Thoracic aorta (tissue), 2 donors: ENCODE results near the gene IL17C. TPM values are rescaled to one million over a fixed set of nuclear protein-coding genes. Genes with fewer than 3 reads are reported as not detected.

Experiments
- ATAC-seq: fragments of 150-250 bp; one replicate; pipeline ENCODE4 v1.8.0; 2017; ENCODE audit warnings: low read depth; ENCODE audit not compliant: insufficient number of reproducible peaks, low FRiP score
- DNase-seq: peaks from one replicate; pipeline ENCODE4 v3.0.0-alpha.2; 2020; ENCODE audit warnings: low spot score
- H3K27ac ChIP-seq, 2 donors: fragments of 200-600 bp; sonication (generic); 1 replicate in 1 of 2; 2 replicates in 1 of 2; pipeline ENCODE4 v1.5.1; 2016; ENCODE audit warnings: mild to moderate bottlenecking in 2 of 2, moderate library complexity in 2 of 2
- H3K27me3 ChIP-seq: fragments of 200-600 bp; sonication (generic); replicated peaks from 2 replicates; pipeline ENCODE4 v1.6.0; 2016; ENCODE audit warnings: mild to moderate bottlenecking; ENCODE audit not compliant: insufficient read depth
- H3K36me3 ChIP-seq: fragments of 200-600 bp; sonication (generic); one replicate; pipeline ENCODE4 v1.5.1; 2016
- H3K4me1 ChIP-seq, 2 donors: fragments of 200-600 bp; sonication (generic); 1 replicate in 1 of 2; 2 replicates in 1 of 2; pipeline versions ENCODE4 v1.5.1 to v1.6.0; 2016; ENCODE audit warnings: low read depth in 2 of 2, mild to moderate bottlenecking in 1 of 2; ENCODE audit not compliant: control insufficient read depth in 1 of 2
- H3K4me3 ChIP-seq: fragments of 200-600 bp; sonication (generic); 2 replicates; pipeline ENCODE4 v1.5.1; 2016; ENCODE audit warnings: mild to moderate bottlenecking
- H3K9me3 ChIP-seq: fragments of 200-600 bp; sonication (generic); 2 replicates; pipeline ENCODE4 v1.5.1; 2016
- total RNA-seq, 2 donors: library from RNA; depleted of rRNA; stranded (reverse); fragments of >200 nt; gene quantifications; one replicate each; pipeline versions ENCODE4 v1.1.0 to v1.2.3, GENCODE V29; 2016
- TF ChIP-seq, protein P1 (sequence below): fragments of 200-600 bp; sonication (generic); IDR thresholded peaks from one replicate; pipeline ENCODE4 v1.5.1; 2019; ENCODE audit warnings: antibody characterized with exemption

The IL17C gene
- total RNA-seq, 2 donors from 2014 or later = 0.92 TPM; not detected in 1

GRCh38 chr16:88629835-88630234, 8.5 kb upstream of the IL17C start:
- H3K36me3 ChIP-seq = peaks cover 67% of the 10 kb centered on the region
- no peaks in the 10 kb centered on the region for H3K9me3 ChIP-seq
- peaks cover 0 to 9% of the 10 kb centered on the region in 2 donors for H3K4me1 ChIP-seq
- DNase-seq (no peak), ATAC-seq (no peak)
- no peak overlapping the region for H3K27ac ChIP-seq
- H3K27me3 ChIP-seq = no peaks in the 10 kb centered on the region
- TF ChIP-seq, protein P1, sequence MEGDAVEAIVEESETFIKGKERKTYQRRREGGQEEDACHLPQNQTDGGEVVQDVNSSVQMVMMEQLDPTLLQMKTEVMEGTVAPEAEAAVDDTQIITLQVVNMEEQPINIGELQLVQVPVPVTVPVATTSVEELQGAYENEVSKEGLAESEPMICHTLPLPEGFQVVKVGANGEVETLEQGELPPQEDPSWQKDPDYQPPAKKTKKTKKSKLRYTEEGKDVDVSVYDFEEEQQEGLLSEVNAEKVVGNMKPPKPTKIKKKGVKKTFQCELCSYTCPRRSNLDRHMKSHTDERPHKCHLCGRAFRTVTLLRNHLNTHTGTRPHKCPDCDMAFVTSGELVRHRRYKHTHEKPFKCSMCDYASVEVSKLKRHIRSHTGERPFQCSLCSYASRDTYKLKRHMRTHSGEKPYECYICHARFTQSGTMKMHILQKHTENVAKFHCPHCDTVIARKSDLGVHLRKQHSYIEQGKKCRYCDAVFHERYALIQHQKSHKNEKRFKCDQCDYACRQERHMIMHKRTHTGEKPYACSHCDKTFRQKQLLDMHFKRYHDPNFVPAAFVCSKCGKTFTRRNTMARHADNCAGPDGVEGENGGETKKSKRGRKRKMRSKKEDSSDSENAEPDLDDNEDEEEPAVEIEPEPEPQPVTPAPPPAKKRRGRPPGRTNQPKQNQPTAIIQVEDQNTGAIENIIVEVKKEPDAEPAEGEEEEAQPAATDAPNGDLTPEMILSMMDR = no peak
- no peak overlapping the region for H3K4me3 ChIP-seq

DNA sequence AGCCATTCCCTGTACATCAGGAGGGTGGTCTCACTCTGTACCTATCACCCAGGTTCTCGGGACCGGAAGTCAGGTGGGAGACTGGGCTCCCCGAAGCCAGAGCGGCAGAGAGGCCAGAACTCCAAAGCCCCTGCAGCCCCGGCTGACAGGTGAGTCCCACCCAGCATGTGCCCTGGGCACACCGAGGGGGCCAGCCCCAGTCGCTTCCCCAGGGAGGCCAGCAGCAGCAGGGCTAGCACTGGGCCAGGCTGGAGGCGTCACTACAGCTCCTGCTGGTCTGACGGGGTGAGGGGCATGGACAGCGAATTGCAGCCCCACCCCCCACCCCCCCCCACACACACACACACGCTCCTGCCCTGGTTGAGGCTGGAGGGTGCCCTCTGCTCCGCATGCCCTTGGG, 7.9 kb upstream of the IL17C start:
- TF ChIP-seq, protein P1 = no peak
- Histone ChIP-seq H3K9me3 (no peaks in the 10 kb centered on the region), H3K27ac (no peak overlapping the region), H3K36me3 (peaks cover 61% of the 10 kb centered on the region), H3K4me1 (peaks cover 0 to 10% of the 10 kb centered on the region in 2 donors), H3K27me3 (no peaks in the 10 kb centered on the region), H3K4me3 (no peak overlapping the region)
- ATAC-seq (no peak), DNase-seq (no peak)

DNA sequence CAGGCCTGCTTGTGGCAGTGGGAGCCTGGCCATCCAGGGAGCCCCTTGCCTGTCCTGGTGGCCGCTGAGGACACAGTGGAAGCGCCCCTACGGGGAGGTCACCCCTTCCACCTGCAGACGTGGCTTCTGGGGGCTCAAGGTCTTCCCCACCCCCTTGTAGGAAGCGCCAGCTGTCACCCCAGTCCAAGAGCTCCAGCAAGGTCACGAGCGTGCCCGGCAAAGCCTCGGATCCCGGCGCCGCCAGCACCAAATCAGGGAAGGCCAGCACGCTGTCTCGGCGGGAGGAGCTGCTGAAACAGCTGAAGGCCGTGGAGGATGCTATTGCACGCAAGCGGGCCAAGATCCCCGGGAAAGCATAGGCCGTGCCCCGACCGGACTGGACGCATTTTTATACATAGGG, 7.4 kb upstream of the IL17C start:
- no peaks in the 10 kb centered on the region for H3K9me3 ChIP-seq
- H3K4me1 ChIP-seq = peaks cover 0 to 10% of the 10 kb centered on the region in 2 donors
- no peak overlapping the region for H3K27ac ChIP-seq
- H3K27me3 ChIP-seq = no peaks in the 10 kb centered on the region
- no peak overlapping the region for H3K4me3 ChIP-seq
- TF ChIP-seq, protein P1 = no peak
- peaks cover 60% of the 10 kb centered on the region for H3K36me3 ChIP-seq
- ATAC-seq = no peak
- no peak for DNase-seq

DNA sequence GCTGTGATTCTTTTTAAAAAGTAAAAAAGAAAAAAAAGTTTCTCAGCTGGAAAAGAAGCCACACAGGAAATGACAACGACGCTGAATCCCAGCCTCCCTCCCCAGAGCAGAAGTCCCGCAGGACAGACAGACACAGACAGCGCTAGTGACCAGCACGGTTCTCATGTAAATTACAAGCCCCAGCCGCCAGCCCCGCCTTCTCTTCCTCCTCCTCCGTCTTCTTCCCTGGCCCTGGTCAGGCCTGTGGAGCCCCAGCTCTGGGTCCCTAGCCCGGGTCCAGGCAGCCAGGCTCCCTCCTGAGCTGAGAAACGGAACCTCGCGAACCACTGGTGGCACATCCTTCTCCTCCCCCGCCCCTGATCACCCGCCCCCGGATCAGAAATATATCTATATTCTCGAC, 7.0 kb upstream of the IL17C start:
- no peaks in the 10 kb centered on the region for H3K27me3 ChIP-seq
- no peak overlapping the region for H3K27ac ChIP-seq
- peaks cover 0 to 10% of the 10 kb centered on the region in 2 donors for H3K4me1 ChIP-seq
- ATAC-seq (no peak), DNase-seq (no peak)
- no peaks in the 10 kb centered on the region for H3K9me3 ChIP-seq
- H3K4me3 ChIP-seq = no peak overlapping the region
- H3K36me3 ChIP-seq = peaks cover 58% of the 10 kb centered on the region
- TF ChIP-seq, protein P1 = no peak

- no peak overlapping the region for H3K4me3 ChIP-seq
- ATAC-seq (no peak), DNase-seq (no peak)
- peaks cover 51% of the 10 kb centered on the region for H3K36me3 ChIP-seq
- H3K9me3 ChIP-seq = no peaks in the 10 kb centered on the region
- H3K27me3 ChIP-seq = no peaks in the 10 kb centered on the region
- peaks cover 0 to 10% of the 10 kb centered on the region in 2 donors for H3K4me1 ChIP-seq
- no peak overlapping the region for H3K27ac ChIP-seq
- TF ChIP-seq, protein P1 = no peak
Measured at GRCh38 chr16:88631920-88632586, 6.3 kb upstream of the IL17C start.
